GM23248 (cell line): ENCODE measurements around the gene CARD14. TPM values are rescaled to one million over a fixed set of nuclear protein-coding genes. Genes with fewer than 3 reads are reported as not detected.

Experiments used
- DNase-seq: peaks from one replicate; pipeline ENCODE4 v3.0.0-alpha.2; 2015
- H2AFZ ChIP-seq: fragments of 200-600 bp; sonication (generic); 2 replicates; pipeline ENCODE4 v1.6.1; 2016; ENCODE audit warnings: antibody characterized with exemption
- H3F3A ChIP-seq: fragments of 200-600 bp; sonication (generic); 2 replicates; pipeline ENCODE4 v1.6.1; 2016; ENCODE audit warnings: mild to moderate bottlenecking, antibody characterized with exemption, mixed run types; ENCODE audit not compliant: insufficient read depth
- H3K27ac ChIP-seq: fragments of 200-600 bp; sonication (generic); 2 replicates; pipeline ENCODE4 v1.5.1; 2016; ENCODE audit warnings: mild to moderate bottlenecking
- H3K27me3 ChIP-seq: fragments of 200-600 bp; sonication (generic); replicated peaks from 2 replicates; pipeline ENCODE4 v1.6.1; 2016; ENCODE audit warnings: mild to moderate bottlenecking; ENCODE audit not compliant: insufficient read depth
- H3K36me3 ChIP-seq: fragments of 200-600 bp; sonication (generic); 2 replicates; pipeline ENCODE4 v1.6.1; 2016; ENCODE audit warnings: low read depth, mild to moderate bottlenecking
- H3K4me1 ChIP-seq: fragments of 200-600 bp; sonication (generic); 2 replicates; pipeline ENCODE4 v1.6.1; 2016; ENCODE audit warnings: mild to moderate bottlenecking; ENCODE audit not compliant: insufficient read depth
- H3K4me2 ChIP-seq: fragments of 200-600 bp; sonication (generic); one replicate; pipeline ENCODE4 v1.6.1; 2016; ENCODE audit warnings: mild to moderate bottlenecking; ENCODE audit not compliant: unreplicated experiment
- H3K4me3 ChIP-seq: fragments of 200-600 bp; sonication (generic); 2 replicates; pipeline ENCODE4 v1.5.1; 2016; ENCODE audit warnings: mild to moderate bottlenecking
- H3K79me2 ChIP-seq: fragments of 200-600 bp; sonication (generic); 2 replicates; pipeline ENCODE4 v1.6.1; 2016; ENCODE audit warnings: mild to moderate bottlenecking; ENCODE audit not compliant: insufficient read depth
- H3K9ac ChIP-seq: fragments of 200-600 bp; sonication (generic); 2 replicates; pipeline ENCODE4 v1.6.1; 2016; ENCODE audit warnings: mild to moderate bottlenecking
- H3K9me2 ChIP-seq: fragments of 200-600 bp; sonication (generic); 2 replicates; pipeline ENCODE4 v1.6.1; 2016; ENCODE audit warnings: mixed run types, mild to moderate bottlenecking, moderate library complexity; ENCODE audit not compliant: insufficient read depth
- H3K9me3 ChIP-seq: fragments of 200-600 bp; sonication (generic); one replicate; pipeline ENCODE4 v1.6.1; 2017; ENCODE audit warnings: low read depth
- H4K20me1 ChIP-seq: fragments of 200-600 bp; sonication (generic); 2 replicates; pipeline ENCODE4 v1.6.0; 2016; ENCODE audit not compliant: insufficient read depth
- EZH2 ChIP-seq: fragments of 200-600 bp; sonication (generic); IDR thresholded peaks from 2 replicates; pipeline ENCODE4 v1.6.1; 2018; ENCODE audit warnings: antibody characterized with exemption, mild to moderate bottlenecking; ENCODE audit not compliant: insufficient read depth, poor library complexity, severe bottlenecking
- EZH2phosphoT487 ChIP-seq: fragments of 200-600 bp; sonication (generic); IDR thresholded peaks from 2 replicates; pipeline ENCODE4 v1.6.1; 2018; ENCODE audit warnings: antibody characterized with exemption, moderate library complexity, mild to moderate bottlenecking, low read depth; ENCODE audit not compliant: insufficient read depth
- WGBS, 2 experiments: methylation state at CpG; one replicate each; pipeline ENCODE4 v1.1.6; 2015 to 2017; ENCODE audit warnings: low lambda C conversion rate in 2 of 2, low coverage in 1 of 2; ENCODE audit errors: missing lambda C conversion rate in 2 of 2; 5-methylcytosine and 5-hydroxymethylcytosine counted together
- in situ Hi-C: fragments of 300-500 bp; cut with MboI; formaldehyde crosslinking; loops from 2 replicates; pipeline ENCODE4 v1.15.0; 2020
- polyA plus RNA-seq: library from polyadenylated mRNA; unstranded; fragments of >200 nt; fragmentation: Nextera tagmentation; extraction: Ambion mirVana; gene quantifications from 2 replicates; pipeline ENCODE4 v1.2.1, GENCODE V29; 2016
- total RNA-seq: library from RNA; depleted of rRNA; stranded (reverse); fragments of >200 nt; shearing (Covaris generic); gene quantifications from 2 replicates; pipeline ENCODE4 v1.2.3, GENCODE V29; 2014

Gene CARD14
- total and polyA plus RNA-seq, 2 experiments from 2014 or later: 0.06 TPM; not detected in 1

DNA sequence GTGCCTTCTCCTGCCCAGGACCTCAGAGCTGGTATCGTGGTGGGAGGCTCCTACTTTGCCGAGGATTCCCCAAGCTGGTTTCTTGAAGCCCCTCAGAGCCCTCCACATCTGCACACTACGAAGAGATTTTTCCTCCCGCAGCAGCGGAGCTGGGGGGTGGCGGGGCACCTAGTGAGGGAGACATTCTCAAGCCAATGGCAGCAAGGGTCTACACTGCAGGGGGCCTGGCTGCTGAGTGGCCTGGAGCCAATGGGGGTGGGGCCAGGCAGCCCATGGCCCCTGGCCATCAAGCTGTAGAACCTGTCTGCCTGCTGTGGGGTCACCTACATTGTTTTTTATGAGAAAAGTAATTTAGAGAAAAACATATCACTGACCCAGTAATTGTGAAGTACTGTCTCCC, 55.4 kb downstream of the CARD14 start:
- Histone ChIP-seq H3K4me3 (no peak overlapping the region), H3K4me1 (no peaks in the 10 kb centered on the region), H3K9me3 (no peaks in the 10 kb centered on the region), H3K79me2 (no peaks in the 10 kb centered on the region), H3K9ac (no peak overlapping the region), H3K36me3 (no peaks in the 10 kb centered on the region), H3K9me2 (no peaks in the 10 kb centered on the region), H3K27ac (no peak overlapping the region), H3F3A (no peaks in the 10 kb centered on the region), H3K4me2 (no peak overlapping the region), H4K20me1 (no peaks in the 10 kb centered on the region), H2AFZ (no peak overlapping the region), H3K27me3 (no peaks in the 10 kb centered on the region)
- DNase-seq: no peak
- TF ChIP-seq EZH2: no peak
- TF ChIP-seq EZH2phosphoT487: no peak
- WGBS, 2 experiments: 82 to 86% methylated on average over 6 of the region's 6 CpGs
- in situ Hi-C loops: no loop called here

DNA sequence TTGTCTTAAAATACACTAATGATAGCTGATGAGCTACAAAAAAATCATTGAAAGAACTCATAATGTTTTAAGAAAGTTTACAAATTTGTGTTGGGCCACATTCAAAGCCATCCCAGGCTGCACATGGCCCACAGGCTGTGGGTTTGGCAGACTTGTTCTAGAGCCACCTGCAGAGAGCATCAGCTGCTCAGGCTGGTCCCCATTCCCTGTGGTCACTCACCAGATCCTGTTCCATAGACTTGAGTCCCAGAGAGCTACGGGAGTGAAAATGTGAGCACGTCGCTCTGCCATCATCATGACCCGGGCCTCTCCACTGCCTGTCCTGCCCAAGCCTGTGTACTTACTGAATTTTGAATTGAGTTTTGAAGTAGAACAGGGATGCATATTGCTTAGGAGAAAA, 57.3 kb downstream of the CARD14 start:
- WGBS, 2 experiments: 95 to 100% methylated on average over 4 of the region's 4 CpGs
- Histone ChIP-seq H3K9me2 (no peaks in the 10 kb centered on the region), H3K27me3 (no peaks in the 10 kb centered on the region), H3K27ac (no peak overlapping the region), H2AFZ (no peak overlapping the region), H3K9ac (no peak overlapping the region), H3K4me1 (no peaks in the 10 kb centered on the region), H3K4me2 (no peak overlapping the region), H3K36me3 (peaks cover 9% of the 10 kb centered on the region), H3K4me3 (no peak overlapping the region), H4K20me1 (no peaks in the 10 kb centered on the region), H3K9me3 (peaks cover 5% of the 10 kb centered on the region), H3K79me2 (no peaks in the 10 kb centered on the region), H3F3A (no peaks in the 10 kb centered on the region)
- no peak for TF ChIP-seq EZH2phosphoT487
- TF ChIP-seq EZH2: no peak
- no peak for DNase-seq
- in situ Hi-C loops: no loop called here

DNA sequence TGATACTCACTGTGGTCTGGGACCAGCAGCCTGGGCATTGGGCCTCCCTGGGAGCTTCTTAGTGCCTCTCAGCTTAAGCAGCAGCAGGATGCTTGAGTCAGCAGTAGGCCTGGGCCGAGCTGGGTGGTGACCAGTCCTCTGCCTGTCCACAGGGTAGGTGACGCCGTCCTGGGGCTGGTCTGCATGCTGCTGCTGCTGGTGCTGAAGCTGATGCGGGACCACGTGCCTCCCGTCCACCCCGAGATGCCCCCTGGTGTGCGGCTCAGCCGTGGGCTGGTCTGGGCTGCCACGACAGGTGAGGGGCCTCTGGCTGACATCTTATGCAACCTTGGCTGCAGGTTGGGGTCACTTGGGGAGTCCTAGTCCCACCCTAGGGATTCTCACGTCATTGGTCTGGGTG, 57.8 kb downstream of the CARD14 start:
- no peak overlapping the region for H3K27ac ChIP-seq
- peaks cover 15% of the 10 kb centered on the region for H3K36me3 ChIP-seq
- DNase-seq: no peak

DNA sequence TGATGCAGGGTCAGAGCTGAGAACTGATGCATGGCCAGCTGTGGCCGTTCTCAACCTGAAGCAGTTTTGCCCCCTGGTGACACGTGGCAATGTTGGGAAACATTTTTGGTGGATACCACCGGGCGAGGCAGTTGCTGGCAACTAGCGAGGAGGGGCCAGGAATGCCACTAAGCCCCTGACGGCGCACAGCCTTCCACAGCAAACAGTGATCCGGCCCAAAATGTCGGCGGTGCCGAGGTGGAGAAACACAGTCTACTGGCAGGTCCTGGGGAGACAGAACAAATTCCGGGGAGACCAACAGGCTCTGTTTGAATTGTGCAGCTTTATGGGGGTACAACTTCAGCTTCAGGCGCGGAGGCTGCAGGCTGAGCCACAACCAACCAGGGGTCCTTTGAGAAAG, 58.6 kb downstream of the CARD14 start:
- Histone ChIP-seq H4K20me1 (no peaks in the 10 kb centered on the region), H3K79me2 (no peaks in the 10 kb centered on the region), H3K4me1 (no peaks in the 10 kb centered on the region), H3K4me3 (no peak overlapping the region), H3K9ac (no peak overlapping the region), H3F3A (no peaks in the 10 kb centered on the region), H3K9me3 (peaks cover 5% of the 10 kb centered on the region), H3K27me3 (no peaks in the 10 kb centered on the region), H3K4me2 (no peak overlapping the region), H2AFZ (no peak overlapping the region), H3K27ac (no peak overlapping the region), H3K36me3 (peaks cover 18% of the 10 kb centered on the region), H3K9me2 (no peaks in the 10 kb centered on the region)
- no peak for DNase-seq
- TF ChIP-seq EZH2phosphoT487: no peak
- in situ Hi-C loops: no loop called here
- 90 to 92% methylated on average over 14 of the region's 14 CpGs for WGBS, 2 experiments

More for the DNA sequence above, 57.8 kb downstream of the CARD14 start:
- 91 to 94% methylated on average over 10 to 11 of the region's 11 CpGs for WGBS, 2 experiments
- no peaks in the 10 kb centered on the region for H3K79me2 ChIP-seq
- no peak overlapping the region for H3K9ac ChIP-seq
- no peaks in the 10 kb centered on the region for H4K20me1 ChIP-seq
- H3K4me3 ChIP-seq: no peak overlapping the region
- TF ChIP-seq EZH2phosphoT487 (no peak), EZH2 (no peak)
- H3K27me3 ChIP-seq: no peaks in the 10 kb centered on the region
- no peaks in the 10 kb centered on the region for H3K4me1 ChIP-seq
- H3K9me2 ChIP-seq: no peaks in the 10 kb centered on the region
- H2AFZ ChIP-seq: no peak overlapping the region
- peaks cover 5% of the 10 kb centered on the region for H3K9me3 ChIP-seq
- H3F3A ChIP-seq: no peaks in the 10 kb centered on the region
- in situ Hi-C loops: no loop called here
- no peak overlapping the region for H3K4me2 ChIP-seq

DNA sequence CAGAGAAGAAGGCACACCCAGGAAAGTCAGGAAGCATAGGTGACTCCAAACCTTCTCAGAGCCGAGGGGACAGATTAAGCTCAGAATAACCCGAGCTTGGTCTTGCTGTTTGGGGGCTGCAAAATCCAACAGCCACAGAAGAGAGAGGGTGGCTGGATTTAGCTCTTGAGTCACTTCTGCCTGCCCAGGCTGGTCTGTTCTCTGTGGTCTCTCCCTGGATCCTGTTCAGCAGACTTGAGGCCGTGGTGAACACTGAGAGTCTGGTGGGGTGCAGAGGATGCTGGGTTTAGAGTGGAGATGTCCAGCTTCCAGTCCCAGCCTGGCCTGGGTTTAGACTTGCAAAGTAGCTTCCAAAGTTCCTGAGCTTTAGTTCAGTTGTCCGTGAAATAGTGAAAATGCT, 59.2 kb downstream of the CARD14 start:
- WGBS, 2 experiments: 86% methylated on average over 4 of the region's 4 CpGs
- Histone ChIP-seq H3K4me3 (no peak overlapping the region), H3K9ac (no peak overlapping the region), H3F3A (no peaks in the 10 kb centered on the region), H3K27ac (no peak overlapping the region), H3K4me2 (no peak overlapping the region), H4K20me1 (no peaks in the 10 kb centered on the region), H3K79me2 (no peaks in the 10 kb centered on the region), H3K9me2 (no peaks in the 10 kb centered on the region), H3K9me3 (peaks cover 5% of the 10 kb centered on the region), H3K27me3 (no peaks in the 10 kb centered on the region), H3K36me3 (peaks cover 18% of the 10 kb centered on the region), H2AFZ (no peak overlapping the region), H3K4me1 (no peaks in the 10 kb centered on the region)
- in situ Hi-C loops: no loop called here
- TF ChIP-seq EZH2phosphoT487: no peak
- no peak for TF ChIP-seq EZH2
- DNase-seq: no peak
